Mucosa of stomach (tissue), 1 donor: ENCODE results near the gene HTR2B.
"Not testable (repeated sequence)": the region's sequence is repeated elsewhere in the genome, so short reads cannot be mapped to it uniquely, and the experiment has no call there.

Experiments used
- H3K27me3 ChIP-seq: one replicate; pipeline ENCODE4 v1.7.0; 2013; ENCODE audit warnings: mild to moderate bottlenecking, low read length; ENCODE audit not compliant: control insufficient read depth, insufficient read depth
- H3K36me3 ChIP-seq: one replicate; pipeline ENCODE4 v1.7.0; 2013; ENCODE audit warnings: low read length; ENCODE audit not compliant: control insufficient read depth, insufficient read depth
- H3K4me1 ChIP-seq: one replicate; pipeline ENCODE4 v1.7.0; 2013; ENCODE audit warnings: mild to moderate bottlenecking, low read length; ENCODE audit not compliant: control insufficient read depth, insufficient read depth
- H3K4me3 ChIP-seq: one replicate; pipeline ENCODE4 v1.7.0; 2013; ENCODE audit warnings: low read length
- H3K9ac ChIP-seq: one replicate; pipeline ENCODE4 v1.7.0; 2013; ENCODE audit warnings: mild to moderate bottlenecking, low read length, moderate library complexity
- H3K9me3 ChIP-seq: one replicate; pipeline ENCODE4 v1.7.0; 2013; ENCODE audit warnings: mild to moderate bottlenecking, low read length, moderate library complexity; ENCODE audit not compliant: control insufficient read depth
- donor health status: Pancreatic carcinoma.

HTR2B gene

DNA sequence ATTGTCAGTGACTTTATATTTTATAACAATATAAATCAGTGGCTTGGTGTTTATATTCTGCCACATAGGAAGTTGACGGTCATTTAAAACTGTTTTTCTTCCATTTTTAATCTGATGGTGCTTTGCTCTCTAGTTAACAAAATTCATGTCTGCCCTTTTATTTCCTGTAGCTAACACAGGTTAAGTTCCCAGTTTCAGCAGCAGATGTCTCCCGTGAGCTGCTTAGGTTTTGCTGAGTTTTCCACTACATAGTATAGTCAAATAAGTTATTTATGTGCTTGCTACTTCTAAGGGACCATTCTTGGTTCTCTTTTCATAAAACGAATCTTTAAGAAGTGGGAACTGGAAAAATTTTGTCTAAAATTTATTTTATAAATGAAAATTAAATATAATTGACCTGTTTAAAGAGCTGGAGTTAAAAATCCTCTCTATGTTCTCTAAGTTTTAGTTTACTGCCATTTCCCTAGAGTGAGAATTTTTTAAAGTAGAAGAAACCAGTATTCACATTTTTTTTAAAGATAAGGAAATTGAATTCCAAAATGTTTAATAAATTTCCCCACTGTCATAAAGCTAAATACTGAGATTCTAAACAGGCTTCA lies 20.6 kb downstream of the HTR2B start:
- Histone ChIP-seq H3K9ac (no peak overlapping the region), H3K36me3 (no peaks in the 10 kb centered on the region), H3K4me1 (peaks cover 7% of the 10 kb centered on the region), H3K9me3 (peaks cover 8% of the 10 kb centered on the region), H3K4me3 (no peak overlapping the region), H3K27me3 (no peaks in the 10 kb centered on the region)

DNA sequence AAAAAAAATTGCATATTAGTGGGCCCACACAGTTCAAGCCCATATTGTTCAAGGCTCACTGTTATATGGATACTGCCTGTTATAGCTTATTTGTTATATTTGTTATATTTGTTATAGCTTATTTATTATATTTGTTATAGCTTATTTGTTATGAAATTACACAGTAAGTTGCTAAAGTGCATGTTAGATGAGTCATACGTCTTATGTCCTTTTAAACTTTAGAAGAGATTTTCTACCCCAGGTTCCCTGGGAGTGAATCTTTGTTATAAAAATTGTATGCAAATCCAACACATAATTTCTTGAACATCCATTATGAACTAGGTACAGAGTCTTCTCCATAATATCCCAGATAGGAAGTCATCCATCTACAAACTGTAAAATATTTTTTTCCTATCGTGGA lies 22.1 kb downstream of the HTR2B start:
- Histone ChIP-seq H3K4me1 (peaks cover 7% of the 10 kb centered on the region), H3K9ac (no peak overlapping the region), H3K4me3 (no peak overlapping the region), H3K9me3 (peaks cover 8% of the 10 kb centered on the region), H3K27me3 (no peaks in the 10 kb centered on the region), H3K36me3 (no peaks in the 10 kb centered on the region)

DNA sequence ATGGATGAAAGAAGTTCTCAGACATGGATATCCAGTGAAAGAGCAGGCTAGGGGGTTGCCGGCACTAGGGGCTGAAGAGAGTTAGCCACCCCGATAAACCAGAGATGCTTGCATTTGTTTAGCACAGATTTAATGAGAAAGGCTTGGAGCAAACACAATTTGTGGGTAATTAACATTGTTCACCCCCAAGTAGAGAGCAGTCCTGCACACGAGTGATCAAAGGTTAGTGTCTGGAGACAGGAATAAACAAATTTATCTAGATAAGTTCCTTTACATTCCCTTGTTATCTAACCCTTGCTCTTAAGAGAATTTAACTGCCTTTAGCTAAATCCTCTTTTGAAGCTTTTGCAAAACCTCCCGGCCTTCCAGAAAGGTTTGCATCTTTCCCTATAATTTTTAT lies 23.9 kb downstream of the HTR2B start:
- Histone ChIP-seq H3K9me3 (peaks cover 8% of the 10 kb centered on the region), H3K9ac (no peak overlapping the region), H3K27me3 (no peaks in the 10 kb centered on the region), H3K36me3 (no peaks in the 10 kb centered on the region), H3K4me3 (no peak overlapping the region), H3K4me1 (peaks cover 7% of the 10 kb centered on the region)

DNA sequence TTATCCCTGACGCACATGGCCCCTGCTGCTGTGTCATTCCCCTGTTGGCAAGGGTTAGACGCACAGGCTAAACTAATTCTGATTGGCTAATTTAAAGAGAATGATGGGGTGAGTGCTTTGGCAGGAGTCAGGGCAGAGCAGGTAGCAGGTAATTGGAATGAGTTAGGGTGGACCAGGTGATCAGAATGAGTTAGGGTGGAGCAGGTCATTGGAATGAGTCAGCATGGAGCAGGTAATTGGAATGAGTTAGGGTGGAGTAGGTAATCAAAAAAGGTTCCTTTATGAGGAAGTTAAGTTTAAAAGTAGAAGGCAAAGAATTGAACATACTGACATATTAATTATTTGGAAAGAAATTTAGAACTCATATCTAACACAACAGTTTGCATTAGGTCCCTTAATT lies 24.5 kb downstream of the HTR2B start:
- H3K4me3 ChIP-seq, H3K9me3 ChIP-seq, H3K9ac ChIP-seq, H3K27me3 ChIP-seq, H3K36me3 ChIP-seq: not testable (repeated sequence)
- H3K4me1 ChIP-seq = peaks cover 12% of the 10 kb centered on the region

DNA sequence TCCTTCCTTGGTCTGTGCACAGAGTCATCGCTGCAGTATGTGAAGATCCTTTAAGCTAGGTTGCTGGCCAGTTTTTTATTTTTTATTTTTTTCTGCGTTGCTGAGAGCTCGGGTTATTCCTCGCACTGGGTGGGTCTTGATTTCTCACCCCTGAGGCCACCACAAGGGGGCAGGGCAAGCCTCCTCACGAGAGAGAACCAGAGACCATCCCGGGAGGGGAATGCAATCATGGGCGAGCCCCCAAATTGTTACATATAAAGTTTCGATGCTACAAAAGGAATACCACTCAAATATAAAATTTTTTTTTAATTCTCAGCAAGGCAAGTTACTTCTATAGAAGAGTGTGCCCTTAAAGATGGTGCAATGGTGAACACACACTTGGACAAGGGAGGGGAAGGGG lies 24.9 kb downstream of the HTR2B start:
- Histone ChIP-seq H3K9me3 (peaks cover 8% of the 10 kb centered on the region), H3K27me3 (no peaks in the 10 kb centered on the region), H3K4me1 (peaks cover 16% of the 10 kb centered on the region), H3K4me3 (no peak overlapping the region), H3K9ac (no peak overlapping the region), H3K36me3 (no peaks in the 10 kb centered on the region)

DNA sequence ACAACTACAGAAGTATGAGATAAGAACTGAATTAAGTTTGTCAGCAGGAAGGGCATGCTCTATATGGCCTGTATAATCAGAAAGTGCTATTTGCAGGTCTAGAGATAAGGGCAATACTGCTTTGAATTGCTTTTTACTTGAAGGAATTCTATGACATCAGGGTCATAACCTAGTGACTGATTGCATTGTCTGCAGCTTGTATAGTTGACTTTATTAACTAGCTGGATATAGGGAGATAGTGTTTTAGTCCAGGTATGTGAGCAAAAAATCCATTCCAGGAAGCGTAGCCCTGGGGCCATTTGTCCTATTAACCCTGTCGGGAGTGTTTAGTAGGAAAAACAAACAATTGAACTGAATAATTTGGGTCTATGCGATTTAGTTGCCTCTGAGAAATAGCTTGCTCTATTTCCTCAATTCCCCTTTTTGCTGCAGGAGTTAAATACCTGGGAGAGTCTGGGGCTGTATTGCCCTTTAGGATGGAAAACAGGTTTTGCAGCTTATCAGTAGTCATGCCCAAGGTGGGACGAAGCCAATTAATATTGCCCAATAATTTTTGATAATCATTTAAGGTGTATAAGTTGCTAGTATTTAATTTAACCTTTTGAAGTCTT lies 30.0 kb downstream of the HTR2B start:
- Histone ChIP-seq H3K36me3 (no peaks in the 10 kb centered on the region), H3K27me3 (no peaks in the 10 kb centered on the region), H3K4me1 (peaks cover 19% of the 10 kb centered on the region), H3K9ac (no peak overlapping the region), H3K9me3 (peaks cover 5% of the 10 kb centered on the region), H3K4me3 (no peak overlapping the region)

DNA sequence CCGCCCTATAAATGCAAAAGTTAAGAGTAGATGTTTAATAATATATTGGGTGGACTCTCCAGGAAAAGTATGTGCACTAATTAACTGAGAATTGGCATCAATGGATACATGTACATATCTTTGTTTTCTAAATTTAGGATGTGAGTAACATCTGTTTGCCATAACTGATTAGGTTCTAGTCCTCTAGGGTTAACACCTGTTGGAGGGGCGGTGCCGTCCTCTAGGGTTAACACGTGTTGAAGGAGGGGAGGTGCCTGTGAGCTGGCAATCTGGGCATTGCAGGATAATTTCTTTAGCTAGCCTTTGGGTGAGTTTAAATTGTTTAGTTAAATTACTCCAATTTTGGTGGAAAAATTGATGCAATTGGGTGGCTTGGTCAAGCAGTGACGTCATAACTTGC lies 30.9 kb downstream of the HTR2B start:
- Histone ChIP-seq H3K9me3 (no peaks in the 10 kb centered on the region), H3K36me3 (no peaks in the 10 kb centered on the region), H3K4me3 (no peak overlapping the region), H3K9ac (no peak overlapping the region), H3K27me3 (no peaks in the 10 kb centered on the region), H3K4me1 (peaks cover 21% of the 10 kb centered on the region)

DNA sequence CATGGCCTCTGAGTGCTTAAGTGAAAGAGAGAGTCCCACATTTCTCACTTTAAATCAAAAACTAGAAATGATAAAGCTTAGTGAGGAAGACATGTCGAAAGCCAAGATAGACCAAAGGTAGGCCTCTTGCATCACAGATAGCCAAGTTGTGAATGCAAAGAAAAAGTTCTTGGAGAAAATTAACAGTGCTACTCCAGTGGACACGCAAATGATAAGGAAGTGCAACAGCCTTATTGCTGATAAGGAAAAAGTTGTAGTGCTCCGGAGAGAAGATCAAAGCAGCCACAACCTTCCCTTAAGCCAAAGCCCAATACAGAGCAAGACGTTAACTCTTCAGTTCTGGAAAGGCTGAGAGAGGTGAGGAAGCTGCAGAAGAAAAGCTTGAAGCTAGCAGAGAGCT lies 36.1 kb downstream of the HTR2B start:
- Histone ChIP-seq H3K4me3 (no peak overlapping the region), H3K9me3 (no peaks in the 10 kb centered on the region), H3K9ac (no peak overlapping the region), H3K4me1 (peaks cover 7% of the 10 kb centered on the region), H3K36me3 (no peaks in the 10 kb centered on the region), H3K27me3 (no peaks in the 10 kb centered on the region)

DNA sequence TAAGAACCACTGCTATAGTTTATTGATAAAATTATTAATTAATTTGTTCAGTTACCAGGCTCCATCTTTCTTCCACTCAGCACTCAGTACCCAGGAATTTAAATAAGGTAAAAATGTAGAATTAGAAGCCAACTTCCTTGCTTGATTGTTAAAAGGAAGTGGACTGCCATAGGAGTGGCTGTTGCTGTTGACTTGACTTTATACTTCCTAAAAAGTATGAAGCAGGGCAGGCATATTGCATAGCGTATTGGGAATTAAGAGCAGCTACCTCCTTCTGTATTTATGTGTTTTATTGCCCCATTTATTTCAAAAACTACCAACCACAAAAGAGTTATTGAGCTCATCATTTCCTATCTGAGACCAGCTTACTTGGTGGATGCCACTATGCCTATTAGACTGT lies 40.3 kb downstream of the HTR2B start:
- peaks cover 7% of the 10 kb centered on the region for H3K4me1 ChIP-seq
- H3K36me3 ChIP-seq = no peaks in the 10 kb centered on the region
- H3K9me3 ChIP-seq = no peaks in the 10 kb centered on the region
- no peak overlapping the region for H3K9ac ChIP-seq
- H3K27me3 ChIP-seq = no peaks in the 10 kb centered on the region
- no peak overlapping the region for H3K4me3 ChIP-seq

DNA sequence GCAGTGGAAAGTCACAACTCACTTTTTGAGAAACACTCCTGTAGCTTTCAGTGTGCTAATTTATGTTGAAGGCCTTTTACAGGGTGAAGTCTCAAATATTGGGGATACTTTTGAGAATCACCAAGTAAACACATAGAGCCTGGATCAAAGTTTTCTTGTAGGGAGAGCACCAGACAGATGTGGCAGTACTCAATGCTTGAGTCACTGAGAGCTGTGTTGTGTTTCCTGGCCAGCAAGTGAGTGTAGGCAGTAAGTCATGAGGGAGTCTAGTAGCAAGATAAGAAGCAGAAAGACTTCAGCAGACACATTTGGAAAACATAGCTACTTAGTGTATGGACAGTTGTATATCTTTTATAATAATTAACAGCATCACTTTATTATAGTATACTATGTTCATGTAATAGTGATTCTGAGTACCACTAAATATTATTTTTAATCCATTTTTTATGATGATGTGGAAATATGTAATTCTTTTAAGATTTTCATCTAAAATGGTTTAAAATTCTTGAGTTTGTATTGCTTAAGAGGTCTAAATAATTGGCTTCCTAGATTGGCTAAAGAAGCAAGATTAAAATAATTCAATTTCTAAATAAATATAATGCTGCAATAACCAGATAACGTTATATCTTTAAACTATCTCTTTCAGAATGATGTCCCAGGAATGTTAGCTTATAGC lies 55.3 kb downstream of the HTR2B start:
- Histone ChIP-seq H3K4me3 (no peak overlapping the region), H3K9ac (no peak overlapping the region), H3K36me3 (peaks cover 4% of the 10 kb centered on the region), H3K27me3 (no peaks in the 10 kb centered on the region), H3K4me1 (no peaks in the 10 kb centered on the region), H3K9me3 (no peaks in the 10 kb centered on the region)

DNA sequence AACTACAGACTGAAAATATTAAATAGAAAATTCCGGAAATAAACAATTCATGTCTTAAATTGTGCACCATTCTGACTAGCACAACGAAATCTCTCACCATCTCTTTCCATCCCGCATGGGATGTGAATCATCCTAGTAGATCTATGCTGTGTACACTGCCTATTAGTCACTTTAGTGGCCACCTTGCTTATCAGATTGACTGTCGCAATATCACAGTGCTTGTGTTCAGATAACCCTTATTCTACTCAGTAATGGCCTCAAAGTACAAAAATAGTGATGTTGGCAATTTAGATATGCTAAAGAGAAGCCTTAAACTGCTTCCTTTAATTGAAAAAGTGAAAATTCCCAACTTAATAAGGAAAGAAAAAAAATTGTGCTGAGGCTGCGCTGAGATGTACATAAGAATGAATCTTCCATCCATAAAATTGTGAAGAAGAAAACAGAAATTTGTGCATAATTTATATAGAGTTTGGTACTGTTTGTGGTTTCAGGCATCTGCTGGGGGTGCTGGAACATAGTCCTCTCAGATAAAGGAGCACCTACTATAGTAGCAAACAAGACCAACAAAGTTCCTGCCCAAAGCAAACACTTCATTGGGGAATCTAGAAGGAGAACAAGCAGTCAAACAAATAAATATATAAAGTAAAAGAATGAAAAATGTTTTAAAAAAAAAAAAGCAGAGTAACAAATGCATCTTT lies 56.2 kb downstream of the HTR2B start:
- peaks cover 4% of the 10 kb centered on the region for H3K36me3 ChIP-seq

DNA sequence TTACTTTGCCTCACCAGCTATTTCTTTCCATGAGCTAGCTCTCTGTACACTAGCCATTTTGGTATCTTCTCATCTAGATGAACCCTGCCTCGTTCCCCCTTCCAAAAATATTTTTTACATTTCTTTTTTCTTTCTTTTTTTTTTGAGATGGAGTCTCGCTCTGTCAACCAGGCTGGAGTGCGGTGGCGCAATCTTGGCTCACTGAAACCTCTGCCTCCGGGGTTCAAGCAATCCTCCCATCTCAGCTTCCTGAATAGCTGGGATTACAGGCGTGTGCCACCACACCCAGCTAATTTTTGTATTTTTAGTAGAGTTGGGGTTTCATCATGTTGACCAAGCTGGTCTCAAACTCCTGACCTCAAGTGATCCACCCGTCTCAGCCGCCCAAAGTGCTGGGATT lies 57.3 kb downstream of the HTR2B start:
- H3K36me3 ChIP-seq, H3K4me1 ChIP-seq, H3K27me3 ChIP-seq, H3K9me3 ChIP-seq, H3K4me3 ChIP-seq, H3K9ac ChIP-seq: not testable (repeated sequence)

More for the DNA sequence above, 56.2 kb downstream of the HTR2B start:
- no peaks in the 10 kb centered on the region for H3K4me1 ChIP-seq
- no peak overlapping the region for H3K9ac ChIP-seq
- H3K4me3 ChIP-seq = no peak overlapping the region
- H3K9me3 ChIP-seq = no peaks in the 10 kb centered on the region
- no peaks in the 10 kb centered on the region for H3K27me3 ChIP-seq
